ENCODE results near the gene SCTR.

DNA sequence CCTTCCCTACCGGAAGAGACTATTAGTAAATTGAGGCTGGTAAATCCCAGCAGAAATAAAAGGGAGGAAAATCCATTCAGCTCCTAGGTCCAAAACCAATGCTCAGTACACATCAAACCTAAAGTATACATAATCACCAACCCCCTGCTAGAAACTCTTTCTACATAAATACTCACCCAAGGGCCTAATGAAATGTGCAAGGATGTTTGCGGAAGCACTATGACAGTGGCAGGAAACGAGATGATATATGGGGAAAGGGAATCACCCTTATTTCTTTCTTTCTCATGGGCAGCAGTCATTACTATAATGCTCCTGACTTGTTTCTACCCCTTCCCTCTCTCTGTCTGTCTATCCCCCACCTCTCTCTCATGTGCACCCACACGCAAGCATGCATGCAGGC, 1.3 kb upstream of the SCTR start:
- TF ChIP-seq, protein P1, sequence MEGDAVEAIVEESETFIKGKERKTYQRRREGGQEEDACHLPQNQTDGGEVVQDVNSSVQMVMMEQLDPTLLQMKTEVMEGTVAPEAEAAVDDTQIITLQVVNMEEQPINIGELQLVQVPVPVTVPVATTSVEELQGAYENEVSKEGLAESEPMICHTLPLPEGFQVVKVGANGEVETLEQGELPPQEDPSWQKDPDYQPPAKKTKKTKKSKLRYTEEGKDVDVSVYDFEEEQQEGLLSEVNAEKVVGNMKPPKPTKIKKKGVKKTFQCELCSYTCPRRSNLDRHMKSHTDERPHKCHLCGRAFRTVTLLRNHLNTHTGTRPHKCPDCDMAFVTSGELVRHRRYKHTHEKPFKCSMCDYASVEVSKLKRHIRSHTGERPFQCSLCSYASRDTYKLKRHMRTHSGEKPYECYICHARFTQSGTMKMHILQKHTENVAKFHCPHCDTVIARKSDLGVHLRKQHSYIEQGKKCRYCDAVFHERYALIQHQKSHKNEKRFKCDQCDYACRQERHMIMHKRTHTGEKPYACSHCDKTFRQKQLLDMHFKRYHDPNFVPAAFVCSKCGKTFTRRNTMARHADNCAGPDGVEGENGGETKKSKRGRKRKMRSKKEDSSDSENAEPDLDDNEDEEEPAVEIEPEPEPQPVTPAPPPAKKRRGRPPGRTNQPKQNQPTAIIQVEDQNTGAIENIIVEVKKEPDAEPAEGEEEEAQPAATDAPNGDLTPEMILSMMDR (IDR thresholded peaks at IDR 0.05) = no peak
- no peak for TF ChIP-seq POLR2A (IDR thresholded peaks at IDR 0.05)
